Measurements from ENCODE around the gene BTNL8.

Gene BTNL8

DNA sequence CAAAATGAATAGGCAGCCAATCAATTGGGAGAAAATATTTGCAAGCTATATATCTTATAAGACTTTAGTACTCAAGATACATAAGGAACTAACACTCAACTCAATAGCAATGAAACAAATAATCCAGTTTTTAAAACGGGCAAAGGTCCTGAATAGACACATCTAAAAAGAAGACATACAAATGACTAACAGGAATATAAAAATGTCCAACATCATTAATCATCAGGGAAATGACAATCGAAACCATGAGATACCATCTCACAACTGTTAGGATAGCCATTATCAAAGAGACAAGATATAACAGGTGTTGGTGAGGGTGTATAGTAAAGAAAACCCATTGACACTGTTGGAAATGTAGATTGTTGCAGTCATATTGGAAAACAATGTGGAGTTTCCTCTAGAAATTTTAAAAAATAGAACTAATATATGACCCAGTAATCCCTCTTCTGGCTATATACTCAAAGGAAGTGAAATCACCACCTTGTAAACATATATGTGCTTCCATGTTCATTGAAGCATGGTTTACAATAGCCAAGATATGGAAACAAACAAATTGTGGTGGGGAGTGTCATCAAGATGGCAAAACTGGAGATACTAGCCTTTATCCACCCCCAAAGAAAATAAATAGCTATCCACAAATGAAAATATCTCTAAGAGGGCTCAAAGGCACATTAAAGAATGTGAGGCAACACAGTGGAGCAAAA is 75.8 kb downstream of the BTNL8 start:
- Histone ChIP-seq H3K27me3 (ENCODE audit: insufficient read depth, low read depth) (no peaks in the 10 kb centered on the region), H3K27ac (no peak overlapping the region), H2AFZ (ENCODE audit: low read depth) (no peak overlapping the region), H3K36me3 (ENCODE audit: insufficient read depth) (no peaks in the 10 kb centered on the region), H3K4me2 (no peak overlapping the region), H3K4me1 (ENCODE audit: low read depth, poor library complexity, severe bottlenecking) (no peaks in the 10 kb centered on the region), H4K20me1 (ENCODE audit: insufficient read depth) (no peaks in the 10 kb centered on the region), H3K4me3 (IDR thresholded peaks at IDR 0.05; ENCODE audit: insufficient read depth, low read depth, low read length) (no peak overlapping the region), H3K9ac (no peak overlapping the region), H3K79me2 (ENCODE audit: insufficient read depth, low read depth) (no peaks in the 10 kb centered on the region)
- TF ChIP-seq, protein P1, sequence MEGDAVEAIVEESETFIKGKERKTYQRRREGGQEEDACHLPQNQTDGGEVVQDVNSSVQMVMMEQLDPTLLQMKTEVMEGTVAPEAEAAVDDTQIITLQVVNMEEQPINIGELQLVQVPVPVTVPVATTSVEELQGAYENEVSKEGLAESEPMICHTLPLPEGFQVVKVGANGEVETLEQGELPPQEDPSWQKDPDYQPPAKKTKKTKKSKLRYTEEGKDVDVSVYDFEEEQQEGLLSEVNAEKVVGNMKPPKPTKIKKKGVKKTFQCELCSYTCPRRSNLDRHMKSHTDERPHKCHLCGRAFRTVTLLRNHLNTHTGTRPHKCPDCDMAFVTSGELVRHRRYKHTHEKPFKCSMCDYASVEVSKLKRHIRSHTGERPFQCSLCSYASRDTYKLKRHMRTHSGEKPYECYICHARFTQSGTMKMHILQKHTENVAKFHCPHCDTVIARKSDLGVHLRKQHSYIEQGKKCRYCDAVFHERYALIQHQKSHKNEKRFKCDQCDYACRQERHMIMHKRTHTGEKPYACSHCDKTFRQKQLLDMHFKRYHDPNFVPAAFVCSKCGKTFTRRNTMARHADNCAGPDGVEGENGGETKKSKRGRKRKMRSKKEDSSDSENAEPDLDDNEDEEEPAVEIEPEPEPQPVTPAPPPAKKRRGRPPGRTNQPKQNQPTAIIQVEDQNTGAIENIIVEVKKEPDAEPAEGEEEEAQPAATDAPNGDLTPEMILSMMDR (conservative IDR thresholded peaks at IDR 0.05; ENCODE audit: low read depth, low read length) = no peak

DNA sequence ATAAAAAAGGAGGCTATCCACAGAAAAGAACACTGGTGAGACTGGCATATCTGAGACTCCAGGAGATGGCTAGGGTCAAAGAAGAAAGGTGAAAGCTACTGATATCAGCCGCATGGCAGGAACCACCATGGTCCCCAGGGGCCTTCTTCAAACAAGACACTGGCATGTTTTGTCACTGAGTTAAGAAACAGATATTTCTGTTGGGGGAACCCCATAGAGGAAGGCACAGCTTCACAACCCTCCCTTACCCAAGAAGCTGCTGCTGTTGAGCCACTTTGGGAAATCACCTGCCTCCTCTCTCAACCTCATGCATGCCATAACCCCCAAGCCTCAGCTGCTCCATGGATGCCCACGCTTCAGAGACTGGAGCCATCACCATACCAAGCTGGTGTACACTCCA is 76.4 kb downstream of the BTNL8 start:
- Histone ChIP-seq H3K27me3 (ENCODE audit: insufficient read depth, low read depth) (no peaks in the 10 kb centered on the region), H3K79me2 (ENCODE audit: insufficient read depth, low read depth) (no peaks in the 10 kb centered on the region), H3K36me3 (ENCODE audit: insufficient read depth) (no peaks in the 10 kb centered on the region), H3K4me2 (no peak overlapping the region), H3K9ac (no peak overlapping the region), H3K4me3 (IDR thresholded peaks at IDR 0.05; ENCODE audit: insufficient read depth, low read depth, low read length) (no peak overlapping the region), H3K4me1 (ENCODE audit: low read depth, poor library complexity, severe bottlenecking) (no peaks in the 10 kb centered on the region), H3K27ac (no peak overlapping the region), H4K20me1 (ENCODE audit: insufficient read depth) (no peaks in the 10 kb centered on the region), H2AFZ (ENCODE audit: low read depth) (no peak overlapping the region)
- TF ChIP-seq, protein P1 (conservative IDR thresholded peaks at IDR 0.05; ENCODE audit: low read depth, low read length) = no peak

DNA sequence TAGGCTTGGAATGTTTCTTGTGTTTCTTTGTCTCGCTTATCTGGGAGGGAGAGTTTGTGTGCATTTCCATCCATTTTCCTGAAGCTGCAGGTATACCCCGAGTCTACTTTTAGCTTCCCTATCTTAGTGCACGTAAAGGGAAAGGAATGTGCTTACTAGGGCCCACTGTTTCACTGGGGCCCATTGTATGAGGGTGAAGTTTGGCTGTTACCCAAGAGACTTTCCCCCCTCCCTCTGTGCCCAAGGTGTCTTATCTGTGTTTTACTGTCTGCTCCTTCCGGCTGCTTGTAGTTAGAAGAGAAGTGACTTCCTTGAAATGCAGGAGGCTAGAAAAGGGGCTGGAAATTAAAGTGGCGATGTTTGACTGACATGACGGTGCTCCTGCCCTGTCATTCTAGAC is 77.6 kb downstream of the BTNL8 start:
- Histone ChIP-seq H4K20me1 (ENCODE audit: insufficient read depth) (no peaks in the 10 kb centered on the region), H3K4me1 (ENCODE audit: low read depth, poor library complexity, severe bottlenecking) (no peaks in the 10 kb centered on the region), H3K4me2 (no peak overlapping the region), H3K4me3 (IDR thresholded peaks at IDR 0.05; ENCODE audit: insufficient read depth, low read depth, low read length) (no peak overlapping the region), H3K27me3 (ENCODE audit: insufficient read depth, low read depth) (no peaks in the 10 kb centered on the region), H3K79me2 (ENCODE audit: insufficient read depth, low read depth) (no peaks in the 10 kb centered on the region), H3K9ac (no peak overlapping the region), H3K27ac (no peak overlapping the region), H2AFZ (ENCODE audit: low read depth) (no peak overlapping the region), H3K36me3 (ENCODE audit: insufficient read depth) (no peaks in the 10 kb centered on the region)
- TF ChIP-seq, protein P1 (conservative IDR thresholded peaks at IDR 0.05; ENCODE audit: low read depth, low read length) = no peak

DNA sequence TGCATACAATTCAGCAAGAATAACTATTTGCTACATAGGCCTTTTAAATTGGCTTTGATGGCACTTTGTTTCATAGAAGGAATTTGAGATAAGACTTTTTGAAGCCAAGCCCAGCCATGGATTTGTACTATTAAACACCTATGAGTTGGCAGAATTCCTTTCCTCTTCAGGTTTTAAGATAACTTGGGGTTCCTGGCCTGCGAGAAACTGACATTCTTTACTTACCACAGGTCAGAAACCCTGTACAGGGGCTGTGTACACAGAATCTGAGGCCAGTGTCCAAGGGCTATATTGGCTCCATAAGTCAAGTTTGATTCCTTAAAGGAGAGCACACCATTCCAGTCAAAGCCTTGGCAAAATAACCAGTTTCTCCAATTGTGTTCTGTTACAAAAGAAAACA is 78.9 kb downstream of the BTNL8 start:
- TF ChIP-seq, protein P1 (conservative IDR thresholded peaks at IDR 0.05; ENCODE audit: low read depth, low read length) = no peak
- Histone ChIP-seq H3K36me3 (ENCODE audit: insufficient read depth) (no peaks in the 10 kb centered on the region), H3K27ac (no peak overlapping the region), H3K4me3 (IDR thresholded peaks at IDR 0.05; ENCODE audit: insufficient read depth, low read depth, low read length) (no peak overlapping the region), H2AFZ (ENCODE audit: low read depth) (no peak overlapping the region), H3K27me3 (ENCODE audit: insufficient read depth, low read depth) (no peaks in the 10 kb centered on the region), H3K4me1 (ENCODE audit: low read depth, poor library complexity, severe bottlenecking) (no peaks in the 10 kb centered on the region), H3K9ac (no peak overlapping the region), H3K4me2 (no peak overlapping the region), H4K20me1 (ENCODE audit: insufficient read depth) (no peaks in the 10 kb centered on the region), H3K79me2 (ENCODE audit: insufficient read depth, low read depth) (no peaks in the 10 kb centered on the region)

Data from KMS-11 (cell line).